H1 (cell line): ENCODE results near the gene SBK1. TPM values are rescaled to one million over a fixed set of nuclear protein-coding genes. Genes with fewer than 3 reads are reported as not detected.

Experiments
- CTCF ChIA-PET: fragments of 300-600 bp; sonication (Branson Sonifier 250); formaldehyde crosslinking; loops from one replicate; lab custom pipeline; 2021; ENCODE audit not compliant: partially characterized antibody; lab: Charles Lee
- POLR2A ChIA-PET: fragments of 300-600 bp; sonication (Branson Sonifier 250); formaldehyde crosslinking; loops from one replicate; lab custom pipeline; 2021; ENCODE audit warnings: inconsistent platforms; ENCODE audit not compliant: partially characterized antibody; lab: Charles Lee
- DNase-seq, 2 experiments: peaks; one replicate each; pipeline versions ENCODE4 v3.0.0 to v3.0.0-alpha.2; 2010 to 2022; ENCODE audit warnings: low spot score in 2 of 2, low read depth in 1 of 2, mixed read lengths in 1 of 2
- FAIRE-seq: peaks from 2 replicates; lab custom pipeline; 2011; peaks lifted over from hg19 to GRCh38; lab: Jason Lieb, UNC
- H2AFZ ChIP-seq: 2 replicates; pipeline ENCODE4 v1.8.1; 2012; ENCODE audit warnings: low read length, inconsistent platforms
- H2AK5ac ChIP-seq: 2 replicates; pipeline ENCODE4 v1.6.1; 2013; ENCODE audit warnings: low read depth, low read length
- H2BK120ac ChIP-seq: replicated peaks from 2 replicates; pipeline ENCODE3; 2013; ENCODE audit warnings: low read depth, low read length, inconsistent platforms
- H2BK12ac ChIP-seq: 2 replicates; pipeline ENCODE4 v1.6.1; 2013; ENCODE audit warnings: low read depth, low read length
- H2BK15ac ChIP-seq: 2 replicates; pipeline ENCODE4 v1.6.1; 2013; ENCODE audit warnings: low read length
- H2BK20ac ChIP-seq: 2 replicates; pipeline ENCODE4 v1.6.1; 2013; ENCODE audit warnings: low read length
- H2BK5ac ChIP-seq: 2 replicates; pipeline ENCODE4 v1.6.1; 2013; ENCODE audit warnings: low read depth, low read length
- H3K14ac ChIP-seq: 2 replicates; pipeline ENCODE4 v1.6.1; 2013; ENCODE audit warnings: inconsistent platforms; ENCODE audit not compliant: insufficient read length
- H3K18ac ChIP-seq: 2 replicates; pipeline ENCODE4 v1.6.1; 2013; ENCODE audit warnings: low read length; ENCODE audit errors: extremely low read depth
- H3K23ac ChIP-seq: 2 replicates; pipeline ENCODE4 v1.6.1; 2013; ENCODE audit warnings: inconsistent platforms; ENCODE audit not compliant: insufficient read length
- H3K23me2 ChIP-seq: 2 replicates; pipeline ENCODE4 v1.6.1; 2013; ENCODE audit warnings: low read depth, low read length
- H3K27ac ChIP-seq: 2 replicates; pipeline ENCODE4 v1.6.1; 2011; ENCODE audit warnings: low read depth, low read length, inconsistent platforms
- H3K27me3 ChIP-seq, 4 experiments: replicated peaks in 1 of 4; 1 replicate in 1 of 4; 2 replicates in 3 of 4; pipeline versions ENCODE4 v1.6.1 to v1.8.1; 2011 to 2013; ENCODE audit warnings: low read length in 3 of 4, mild to moderate bottlenecking in 3 of 4, inconsistent platforms in 2 of 4, mixed read lengths in 2 of 4, moderate library complexity in 1 of 4; ENCODE audit not compliant: control insufficient read depth in 3 of 4, insufficient read depth in 3 of 4; ENCODE audit errors: extremely low read depth in 1 of 4
- H3K36me3 ChIP-seq, 4 experiments: 2 replicates each; pipeline versions ENCODE4 v1.6.1 to v1.8.1; 2011 to 2013; ENCODE audit warnings: mild to moderate bottlenecking in 4 of 4, low read length in 3 of 4, moderate library complexity in 2 of 4, control low read depth in 1 of 4, inconsistent platforms in 1 of 4; ENCODE audit not compliant: insufficient read depth in 4 of 4, control insufficient read depth in 2 of 4
- H3K4ac ChIP-seq: replicated peaks from 2 replicates; pipeline ENCODE3; 2013; ENCODE audit warnings: low read length, low read depth, mixed read lengths, inconsistent platforms; ENCODE audit not compliant: insufficient read length
- H3K4me1 ChIP-seq, 4 experiments: replicated peaks in 1 of 4; 1 replicate in 1 of 4; 2 replicates in 3 of 4; pipeline versions ENCODE4 v1.6.1 to v1.8.1; 2011 to 2013; ENCODE audit warnings: low read length in 3 of 4, inconsistent platforms in 2 of 4, mixed read lengths in 1 of 4; ENCODE audit not compliant: insufficient read depth in 4 of 4, control insufficient read depth in 3 of 4
- H3K4me2 ChIP-seq, 2 experiments: 2 replicates each; pipeline versions ENCODE4 v1.6.1 to v1.8.1; 2011 to 2013; ENCODE audit warnings: low read depth in 2 of 2, low read length in 2 of 2, control low read depth in 1 of 2, inconsistent platforms in 1 of 2, mild to moderate bottlenecking in 1 of 2; ENCODE audit not compliant: insufficient read depth in 1 of 2
- H3K4me3 ChIP-seq, 4 experiments: fragments of 200-600, 300-600 bp in 1 of 4; sonication (generic), shearing (Covaris generic), sonication (Bioruptor Twin) in 1 of 4; 2 replicates each; pipeline versions ENCODE4 v1.5.1 to v1.8.1; 2011 to 2016; ENCODE audit warnings: low read length in 4 of 4, low read depth in 3 of 4, control low read depth in 2 of 4, inconsistent platforms in 2 of 4, mild to moderate bottlenecking in 2 of 4, mixed read lengths in 1 of 4, moderate library complexity in 1 of 4; ENCODE audit not compliant: insufficient read depth in 2 of 4; ENCODE audit errors: extremely low read depth in 1 of 4
- H3K56ac ChIP-seq: replicated peaks from 2 replicates; pipeline ENCODE3; 2013; ENCODE audit warnings: low read depth, mild to moderate bottlenecking, mixed read lengths, low read length, inconsistent platforms; ENCODE audit not compliant: insufficient read length
- H3K79me1 ChIP-seq: 2 replicates; pipeline ENCODE4 v1.6.1; 2013; ENCODE audit warnings: low read depth, low read length, control low read depth
- H3K79me2 ChIP-seq, 2 experiments: 2 replicates each; pipeline versions ENCODE4 v1.6.1 to v1.8.1; 2012 to 2013; ENCODE audit warnings: low read length in 2 of 2, mild to moderate bottlenecking in 2 of 2, inconsistent platforms in 1 of 2; ENCODE audit not compliant: insufficient read depth in 2 of 2, control insufficient read depth in 1 of 2
- H3K9ac ChIP-seq, 4 experiments: replicated peaks in 1 of 4; 1 replicate in 1 of 4; 2 replicates in 3 of 4; pipeline versions ENCODE4 v1.6.1 to v1.8.1; 2011 to 2013; ENCODE audit warnings: low read depth in 3 of 4, low read length in 3 of 4, control low read depth in 2 of 4, mild to moderate bottlenecking in 2 of 4, moderate library complexity in 2 of 4, inconsistent platforms in 1 of 4; ENCODE audit errors: extremely low read depth in 1 of 4
- H3K9me3 ChIP-seq, 2 experiments: 2 replicates each; pipeline versions ENCODE4 v1.6.1 to v1.8.1; 2012 to 2013; ENCODE audit warnings: mild to moderate bottlenecking in 2 of 2, moderate library complexity in 2 of 2, control low read depth in 1 of 2, inconsistent platforms in 1 of 2, low read depth in 1 of 2, low read length in 1 of 2, mixed read lengths in 1 of 2; ENCODE audit not compliant: insufficient read depth in 2 of 2
- H4K20me1 ChIP-seq, 2 experiments: replicated peaks in 1 of 2; 2 replicates each; pipeline versions ENCODE3 to v1.8.1; 2011 to 2013; ENCODE audit warnings: inconsistent platforms in 2 of 2, low read length in 2 of 2, mild to moderate bottlenecking in 1 of 2; ENCODE audit not compliant: insufficient read depth in 2 of 2, control insufficient read depth in 1 of 2
- H4K5ac ChIP-seq: 2 replicates; pipeline ENCODE4 v1.6.1; 2013; ENCODE audit warnings: low read length, low read depth, mixed read lengths, inconsistent platforms; ENCODE audit not compliant: insufficient read length
- H4K8ac ChIP-seq: 2 replicates; pipeline ENCODE4 v1.8.0; 2013; ENCODE audit warnings: mild to moderate bottlenecking, moderate library complexity, low read length, inconsistent platforms; ENCODE audit not compliant: insufficient read depth; ENCODE audit errors: extremely low read depth
- H4K91ac ChIP-seq: replicated peaks from 2 replicates; pipeline ENCODE3; 2013; ENCODE audit warnings: low read length, mixed read lengths, inconsistent platforms; ENCODE audit not compliant: insufficient read length
- BACH1 ChIP-seq: IDR thresholded peaks from 2 replicates; pipeline ENCODE4 v1.6.1; 2012; ENCODE audit warnings: low read length, improper control_type of control experiment
- SIN3A ChIP-seq, 2 experiments: IDR thresholded peaks in 1 of 2; conservative IDR thresholded peaks in 1 of 2; 2 replicates each; pipeline ENCODE4 v1.6.1; 2011 to 2012; ENCODE audit warnings: low read length in 2 of 2, improper control_type of control experiment in 1 of 2, low read depth in 1 of 2, mild to moderate bottlenecking in 1 of 2
- WGBS, 2 experiments: shearing (Covaris generic) in 1 of 2; methylation state at CpG; one replicate each; pipeline versions ENCODE4 v1.1.6 to v1.1.7; 2013 to 2015; ENCODE audit warnings: low lambda C conversion rate in 2 of 2, mixed read lengths in 2 of 2, inconsistent platforms in 1 of 2, low coverage in 1 of 2, missing lambda C conversion rate in 1 of 2; ENCODE audit not compliant: insufficient replicate concordance in 2 of 2, insufficient coverage in 1 of 2, insufficient read length in 1 of 2; ENCODE audit errors: extremely low coverage in 1 of 2, missing lambda C conversion rate in 1 of 2; 5-methylcytosine and 5-hydroxymethylcytosine counted together
- polyA plus RNA-seq, 7 experiments: library from polyadenylated mRNA; depleted of rRNA in 3 of 7; stranded (reverse) in 5 of 7; unstranded in 2 of 7; fragments of >200 nt in 5 of 7; fragments of 200-250 nt in 2 of 7; gene quantifications; 1 replicate in 5 of 7; 2 replicates in 1 of 7; 4 replicates in 1 of 7; pipeline versions ENCODE4 v1.2.1 to v1.2.3, GENCODE V29; 2011 to 2013; ENCODE audit warnings: missing spikeins in 2 of 7, mixed read lengths in 2 of 7
- total RNA-seq: library from RNA; stranded (reverse); fragmentation: NEBNext Ultra II Directional; extraction: Animal tissue kit (Norgen Biotek cat#: 25700); gene quantifications from 2 replicates; pipeline ENCODE4 v1.2.1, GENCODE V29; 2021

Gene SBK1
- total and polyA plus RNA-seq, 2 of the 8 experiments (the other 6 are each of a cell fraction or from before 2014, with no cell fraction given), result 18.2 to 73.9 TPM

GRCh38 chr16:28297784-28298510 lies 5.6 kb downstream of the SBK1 start:
- Histone ChIP-seq H3K36me3 (peaks cover 0 to 8% (median 2%) of the 10 kb centered on the region in 4 experiments; a peak in 2 of 8 replicates), H3K23me2 (peaks cover 7% of the 10 kb centered on the region), H3K27me3 (no peaks in the 10 kb centered on the region), H4K91ac (no peak overlapping the region), H3K23ac (no peak overlapping the region), H2BK15ac (no peak overlapping the region), H2BK120ac (no peak overlapping the region), H3K9ac (no peak overlapping the region), H3K4me1 (peaks cover 6 to 37% (median 22%) of the 10 kb centered on the region in 4 experiments), H4K5ac (no peak overlapping the region), H2AFZ (no peak overlapping the region), H3K18ac (no peak overlapping the region), H2AK5ac (no peak overlapping the region), H3K4me3 (0 out of 8 replicates have a peak overlapping the region, but pooled peaks of 1 of the 4 experiments have one; percentile 3), H3K79me1 (peaks cover 40% of the 10 kb centered on the region)
- WGBS, 2 experiments, result 67% methylated on average over 11 of the region's 11 CpGs; no CpG with 5 or more reads in 1 of the 2 experiments
- FAIRE-seq, result no peak
- no peak for TF ChIP-seq BACH1
- 0 out of 4 replicates have a peak, but pooled peaks of 1 of the 2 experiments have one; percentile 24 for TF ChIP-seq SIN3A (conservative IDR thresholded peaks at IDR 0.05 in 1 of 2, IDR thresholded peaks at IDR 0.05 in 1 of 2; ENCODE audit: low read depth in 1 of 2, low read length in 2 of 2)
- TF ChIP-seq, all 59 proteins: peak for 1
- Histone ChIP-seq H3K4me2 (peak overlapping the region in 1 of 2 experiments; percentile 40; a peak in 3 of 4 replicates), H3K79me2 (peaks cover 10 to 94% of the 10 kb centered on the region in 2 experiments), H2BK5ac (0 out of 2 replicates have a peak overlapping the region, but pooled peaks have one; percentile 31), H3K14ac (no peak overlapping the region), H3K4ac (no peak overlapping the region), H2BK20ac (no peak overlapping the region), H3K27ac (no peak overlapping the region), H3K56ac (no peak overlapping the region), H2BK12ac (no peak overlapping the region; the same call in 1 of the 2 replicates), H3K9me3 (no peaks in the 10 kb centered on the region), H4K20me1 (peaks cover 38 to 53% of the 10 kb centered on the region in 2 experiments), H4K8ac (no peak overlapping the region)
- ChIA-PET CTCF (interaction anchor here (1.0 to 4.4 kb wide), 6 partner anchors 15 to 23 kb away, joined by 3 to 32 read pairs (median 22); no protein-coding TSS in a partner anchor), POLR2A (interaction anchor here (0.6 to 5.1 kb wide), 9 partner anchors 8 to 126 kb away, joined by 3 to 22 read pairs (median 5); no protein-coding TSS in a partner anchor)
- no peak for DNase-seq
